Measurements from ENCODE around the gene ATP2A2.

- TF ChIP-seq CTCF (IDR thresholded peaks at IDR 0.05): no peak
- TF ChIP-seq ZFX (IDR thresholded peaks at IDR 0.05; ENCODE audit: borderline replicate concordance): no peak
Measured at GRCh38 chr12:110329710-110330109, 48.7 kb downstream of the ATP2A2 start.
